Limb (tissue), 2 donors: ENCODE data around the gene TRAPPC1.

Experiments
- DNase-seq, 2 donors: peaks; one replicate each; pipeline ENCODE4 v3.0.0-alpha.2; 2016; ENCODE audit errors: extremely low spot score in 2 of 2

The TRAPPC1 gene

GRCh38 chr17:7881276-7882054 lies 50.3 kb downstream of the TRAPPC1 start:
- DNase-seq, result peak in 1 of 2 donors; percentile 21
